Liver (tissue), 3 donors: ENCODE data around the gene TMEM255B.

Experiments
- EGR1 ChIP-seq, 2 donors: IDR thresholded peaks; 2 replicates each; pipeline ENCODE4 v1.6.1; 2016 to 2018; ENCODE audit warnings: antibody characterized with exemption in 2 of 2, low read depth in 2 of 2
- RAD21 ChIP-seq, 2 donors: IDR thresholded peaks; 2 replicates each; pipeline ENCODE4 v1.6.1; 2016; ENCODE audit warnings: antibody characterized with exemption in 2 of 2, mild to moderate bottlenecking in 2 of 2
- REST ChIP-seq: IDR thresholded peaks from 2 replicates; pipeline ENCODE4 v1.6.1; 2016; ENCODE audit warnings: antibody characterized with exemption, mild to moderate bottlenecking
- YY1 ChIP-seq: IDR thresholded peaks from 2 replicates; pipeline ENCODE4 v1.6.1; 2016; ENCODE audit warnings: antibody characterized with exemption, mild to moderate bottlenecking
- TF ChIP-seq, protein P1 (sequence below): fragments of 150-350 bp; IDR thresholded peaks from 2 replicates; pipeline ENCODE4 v1.5.1; 2017; ENCODE audit warnings: improper control_type of control experiment, low read depth, low read length; ENCODE audit not compliant: missing input control
- TF ChIP-seq, protein P2 (sequence below): IDR thresholded peaks from 2 replicates; pipeline ENCODE4 v1.6.1; 2016; ENCODE audit warnings: antibody characterized with exemption
- TF ChIP-seq, protein P3 (sequence below): IDR thresholded peaks from 2 replicates; pipeline ENCODE4 v1.6.1; 2016; ENCODE audit warnings: antibody characterized with exemption
- donor health status: healthy.
- donor health status: healthy.

- TF ChIP-seq, protein P1, sequence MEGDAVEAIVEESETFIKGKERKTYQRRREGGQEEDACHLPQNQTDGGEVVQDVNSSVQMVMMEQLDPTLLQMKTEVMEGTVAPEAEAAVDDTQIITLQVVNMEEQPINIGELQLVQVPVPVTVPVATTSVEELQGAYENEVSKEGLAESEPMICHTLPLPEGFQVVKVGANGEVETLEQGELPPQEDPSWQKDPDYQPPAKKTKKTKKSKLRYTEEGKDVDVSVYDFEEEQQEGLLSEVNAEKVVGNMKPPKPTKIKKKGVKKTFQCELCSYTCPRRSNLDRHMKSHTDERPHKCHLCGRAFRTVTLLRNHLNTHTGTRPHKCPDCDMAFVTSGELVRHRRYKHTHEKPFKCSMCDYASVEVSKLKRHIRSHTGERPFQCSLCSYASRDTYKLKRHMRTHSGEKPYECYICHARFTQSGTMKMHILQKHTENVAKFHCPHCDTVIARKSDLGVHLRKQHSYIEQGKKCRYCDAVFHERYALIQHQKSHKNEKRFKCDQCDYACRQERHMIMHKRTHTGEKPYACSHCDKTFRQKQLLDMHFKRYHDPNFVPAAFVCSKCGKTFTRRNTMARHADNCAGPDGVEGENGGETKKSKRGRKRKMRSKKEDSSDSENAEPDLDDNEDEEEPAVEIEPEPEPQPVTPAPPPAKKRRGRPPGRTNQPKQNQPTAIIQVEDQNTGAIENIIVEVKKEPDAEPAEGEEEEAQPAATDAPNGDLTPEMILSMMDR: no peak
- TF ChIP-seq, protein P2, sequence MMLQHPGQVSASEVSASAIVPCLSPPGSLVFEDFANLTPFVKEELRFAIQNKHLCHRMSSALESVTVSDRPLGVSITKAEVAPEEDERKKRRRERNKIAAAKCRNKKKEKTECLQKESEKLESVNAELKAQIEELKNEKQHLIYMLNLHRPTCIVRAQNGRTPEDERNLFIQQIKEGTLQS: no peak
- TF ChIP-seq REST: no peak
- TF ChIP-seq, protein P3, sequence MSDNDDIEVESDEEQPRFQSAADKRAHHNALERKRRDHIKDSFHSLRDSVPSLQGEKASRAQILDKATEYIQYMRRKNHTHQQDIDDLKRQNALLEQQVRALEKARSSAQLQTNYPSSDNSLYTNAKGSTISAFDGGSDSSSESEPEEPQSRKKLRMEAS: no peak
- no peak for TF ChIP-seq RAD21 (IDR thresholded peaks at IDR 0.05)
- no peak for TF ChIP-seq YY1
- TF ChIP-seq EGR1 (IDR thresholded peaks at IDR 0.05; ENCODE audit: low read depth in 2 of 2): no peak
These were observed 43.1 kb downstream of the TMEM255B start for GRCh38 chr13:113802090-113802531.
